CD4-positive, alpha-beta memory T cell (primary cell): ENCODE results near the gene LRRC18. TPM values are rescaled to one million over a fixed set of nuclear protein-coding genes. Genes with fewer than 3 reads are reported as not detected.

ENCODE experiments used
- CTCF ChIA-PET: fragments of 350-600 bp; sonication (Branson Sonifier 250); formaldehyde crosslinking; loops from one replicate; lab custom pipeline; 2021; ENCODE audit warnings: inconsistent platforms; ENCODE audit not compliant: partially characterized antibody; lab: Charles Lee
- POLR2A ChIA-PET: fragments of 350-600 bp; sonication (Branson Sonifier 250); formaldehyde crosslinking; loops from one replicate; lab custom pipeline; 2021; ENCODE audit not compliant: partially characterized antibody; lab: Charles Lee
- DNase-seq, 5 donors: peaks; one replicate each; pipeline versions ENCODE4 v3.0.0 to v3.0.0-alpha.2; 2020 to 2022; ENCODE audit warnings: mixed read lengths in 1 of 5
- H3K27ac ChIP-seq: one replicate; pipeline ENCODE4 v1.7.0; 2013; ENCODE audit warnings: low read depth, low read length
- H3K27me3 ChIP-seq: 2 replicates; pipeline ENCODE4 v1.7.0; 2013; ENCODE audit warnings: mild to moderate bottlenecking, low read length, moderate library complexity; ENCODE audit not compliant: insufficient read depth
- H3K36me3 ChIP-seq: 2 replicates; pipeline ENCODE4 v1.7.0; 2013; ENCODE audit warnings: mild to moderate bottlenecking, low read length, moderate library complexity; ENCODE audit not compliant: insufficient read depth
- H3K4me1 ChIP-seq: 2 replicates; pipeline ENCODE4 v1.7.0; 2013; ENCODE audit warnings: mild to moderate bottlenecking, low read length, moderate library complexity; ENCODE audit not compliant: insufficient read depth
- H3K4me3 ChIP-seq, 2 donors: one replicate each; pipeline ENCODE4 v1.7.0; 2013; ENCODE audit warnings: low read length in 2 of 2, mild to moderate bottlenecking in 1 of 2
- H3K9me3 ChIP-seq, 2 donors: one replicate each; pipeline ENCODE4 v1.7.0; 2013; ENCODE audit warnings: low read length in 2 of 2, control low read depth in 1 of 2; ENCODE audit not compliant: control insufficient read depth in 1 of 2
- H3K27ac Mint-ChIP-seq, 7 donors: one replicate each; pipeline ENCODE4 v1.8.0; 2020 to 2021; ENCODE audit warnings: mixed read lengths in 7 of 7, mild to moderate bottlenecking in 6 of 7, inconsistent platforms in 3 of 7, moderate library complexity in 3 of 7
- H3K27me3 Mint-ChIP-seq, 2 donors: one replicate each; pipeline ENCODE4 v1.8.0; 2020 to 2021; ENCODE audit warnings: mixed read lengths in 2 of 2
- H3K36me3 Mint-ChIP-seq, 2 donors: one replicate each; pipeline ENCODE4 v1.8.0; 2020 to 2021; ENCODE audit warnings: mixed read lengths in 2 of 2, inconsistent platforms in 1 of 2, mild to moderate bottlenecking in 1 of 2
- H3K4me1 Mint-ChIP-seq, 4 donors: one replicate each; pipeline ENCODE4 v1.8.0; 2020 to 2021; ENCODE audit warnings: mixed read lengths in 4 of 4, mild to moderate bottlenecking in 1 of 4
- H3K4me3 Mint-ChIP-seq, 8 donors: one replicate each; pipeline ENCODE4 v1.8.0; 2020 to 2021; ENCODE audit warnings: mixed read lengths in 8 of 8, mild to moderate bottlenecking in 7 of 8, moderate library complexity in 6 of 8, inconsistent platforms in 3 of 8
- H3K9me3 Mint-ChIP-seq, 8 donors: one replicate each; pipeline ENCODE4 v1.8.0; 2020 to 2021; ENCODE audit warnings: mixed read lengths in 8 of 8, mild to moderate bottlenecking in 5 of 8, inconsistent platforms in 3 of 8, moderate library complexity in 1 of 8
- intact Hi-C: fragments of 100-400 bp; cut with micrococcal nuclease; formaldehyde crosslinking; loops from one replicate; pipeline ENCODE4 v1.15.1; 2023
- polyA plus RNA-seq, 2 donors: library from polyadenylated mRNA; unstranded; fragments of 300-500 nt; fragmentation: Illumina TruSeq; gene quantifications; one replicate each; pipeline ENCODE4 v1.2.3, GENCODE V29; 2021
- total RNA-seq, 2 experiments: library from RNA; stranded (reverse); gene quantifications; one replicate each; pipeline ENCODE4 v1.2.3, GENCODE V29; 2021

The LRRC18 gene
- total and polyA plus RNA-seq, 4 experiments from 2014 or later = not detected

DNA sequence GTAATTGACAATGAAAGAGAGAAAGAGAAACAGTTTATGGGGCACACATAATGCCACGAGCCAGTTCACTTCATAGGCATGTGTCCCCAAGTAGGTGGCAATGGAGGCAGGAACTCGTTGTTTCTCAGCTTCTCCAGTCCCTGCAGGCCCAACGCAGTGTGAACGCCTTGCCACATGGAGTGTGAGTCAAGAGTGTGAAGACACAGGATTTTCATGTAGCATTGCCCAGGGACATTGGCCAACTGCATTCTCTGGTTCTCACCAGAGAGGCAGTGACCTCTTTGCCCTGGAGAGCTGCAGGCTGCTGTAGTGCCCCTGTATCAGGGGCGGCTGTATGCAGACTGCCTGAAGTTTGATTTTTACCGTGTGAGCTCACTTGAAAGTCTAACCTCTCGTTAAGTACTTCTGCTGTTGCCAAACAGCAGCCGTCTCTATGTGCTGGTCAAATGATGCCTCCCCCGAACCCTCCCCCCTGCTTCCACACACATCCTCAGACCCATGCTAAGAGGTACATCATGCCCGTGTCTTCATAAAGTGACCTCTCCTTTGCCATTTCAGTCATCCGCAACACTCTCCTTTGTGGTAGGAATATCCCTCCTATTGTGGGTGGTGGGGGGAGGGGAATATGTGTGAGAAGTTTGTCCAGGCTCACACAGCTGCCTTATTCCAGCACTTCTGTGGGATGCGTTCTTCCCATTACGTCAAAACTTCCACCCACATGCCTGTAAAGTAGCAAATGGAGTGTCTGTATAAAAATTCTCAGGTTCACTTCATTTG lies 12.7 kb downstream of the LRRC18 start:
- DNase-seq = no peak
- no peak overlapping the region for H3K27ac Mint-ChIP-seq

GRCh38 chr10:48926255-48926654 lies 13.4 kb downstream of the LRRC18 start:
- DNase-seq = no peak
- Histone ChIP-seq H3K9me3 (no peaks in the 10 kb centered on the region), H3K4me1 (no peaks in the 10 kb centered on the region), H3K4me3 (no peak overlapping the region), H3K36me3 (no peaks in the 10 kb centered on the region), H3K27me3 (no peaks in the 10 kb centered on the region), H3K27ac (no peak overlapping the region)
- CTCF ChIA-PET = no interaction called here
- H3K36me3 Mint-ChIP-seq = no peaks in the 10 kb centered on the region
- no peak overlapping the region for H3K4me3 Mint-ChIP-seq
- no peak overlapping the region for H3K27ac Mint-ChIP-seq
- no peaks in the 10 kb centered on the region for H3K9me3 Mint-ChIP-seq
- no peaks in the 10 kb centered on the region for H3K4me1 Mint-ChIP-seq
- peaks cover 1 to 10% of the 10 kb centered on the region in 2 donors for H3K27me3 Mint-ChIP-seq
- intact Hi-C loops = no loop called here
- POLR2A ChIA-PET = no interaction called here

More for the DNA sequence above, 12.7 kb downstream of the LRRC18 start:
- H3K27ac ChIP-seq = no peak overlapping the region
- no peak overlapping the region for H3K4me3 Mint-ChIP-seq
- no peaks in the 10 kb centered on the region for H3K4me1 Mint-ChIP-seq
- ChIA-PET CTCF (no interaction called here), POLR2A (no interaction called here)
- no peaks in the 10 kb centered on the region for H3K36me3 Mint-ChIP-seq
- H3K4me1 ChIP-seq = no peaks in the 10 kb centered on the region
- no peaks in the 10 kb centered on the region for H3K27me3 ChIP-seq
- intact Hi-C loops = no loop called here
- H3K27me3 Mint-ChIP-seq = peaks cover 1 to 10% of the 10 kb centered on the region in 2 donors
- H3K36me3 ChIP-seq = no peaks in the 10 kb centered on the region
- no peak overlapping the region for H3K4me3 ChIP-seq
- H3K9me3 Mint-ChIP-seq = no peaks in the 10 kb centered on the region
- no peaks in the 10 kb centered on the region for H3K9me3 ChIP-seq

DNA sequence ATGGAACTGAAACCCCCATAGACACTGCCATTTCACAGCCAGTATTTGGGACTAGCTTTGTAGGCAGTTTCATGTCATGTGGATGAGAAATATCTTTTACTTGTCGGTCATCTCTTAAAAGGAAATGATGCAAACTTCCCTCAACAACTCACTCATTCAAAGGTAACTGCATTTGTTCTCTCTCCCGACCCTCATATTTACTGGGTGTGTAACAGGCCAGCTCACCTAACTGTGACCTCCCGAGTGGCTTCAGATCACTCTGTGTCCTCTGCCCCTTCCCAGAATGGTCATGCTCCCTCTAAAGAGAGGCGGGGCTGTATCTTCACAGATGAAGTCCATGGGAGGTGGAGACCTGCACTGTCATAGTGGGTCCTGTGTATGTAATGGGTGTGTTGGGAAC lies 14.7 kb downstream of the LRRC18 start:
- no peaks in the 10 kb centered on the region for H3K9me3 Mint-ChIP-seq

DNA sequence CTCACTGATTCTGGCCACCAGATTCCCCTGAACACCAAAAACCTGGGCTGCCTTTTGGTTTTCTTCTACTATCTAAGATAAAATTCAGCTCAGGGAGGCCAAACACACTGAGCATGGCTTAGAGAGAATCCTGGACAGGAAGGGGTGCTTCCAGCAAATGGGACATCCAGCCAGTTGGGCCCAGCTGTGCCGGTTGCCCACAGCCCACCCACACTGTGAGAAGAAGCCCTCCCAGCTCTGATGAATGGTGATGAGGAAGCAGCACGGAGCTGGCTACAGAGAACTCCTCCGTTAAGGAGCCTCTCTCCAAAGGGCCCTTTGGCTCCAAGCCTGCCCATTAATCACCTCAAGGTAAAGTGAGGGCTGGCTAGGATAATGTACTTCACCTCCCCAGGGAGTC lies 15.9 kb downstream of the LRRC18 start:
- no peak for DNase-seq
- intact Hi-C loops = no loop called here
- Histone ChIP-seq H3K27ac (no peak overlapping the region), H3K36me3 (no peaks in the 10 kb centered on the region), H3K4me1 (no peaks in the 10 kb centered on the region), H3K9me3 (no peaks in the 10 kb centered on the region), H3K27me3 (no peaks in the 10 kb centered on the region), H3K4me3 (no peak overlapping the region)
- no peak overlapping the region for H3K4me3 Mint-ChIP-seq
- ChIA-PET POLR2A (no interaction called here), CTCF (no interaction called here)
- no peaks in the 10 kb centered on the region for H3K4me1 Mint-ChIP-seq
- H3K36me3 Mint-ChIP-seq = no peaks in the 10 kb centered on the region
- peaks cover 0 to 3% (median 0%) of the 10 kb centered on the region in 8 donors for H3K9me3 Mint-ChIP-seq
- peaks cover 0 to 4% of the 10 kb centered on the region in 2 donors for H3K27me3 Mint-ChIP-seq
- no peak overlapping the region for H3K27ac Mint-ChIP-seq

More for the DNA sequence above, 14.7 kb downstream of the LRRC18 start:
- no peak for DNase-seq
- POLR2A ChIA-PET = no interaction called here
- CTCF ChIA-PET = no interaction called here
- intact Hi-C loops = no loop called here
- Mint-ChIP-seq H3K4me3 (no peak overlapping the region), H3K27ac (no peak overlapping the region), H3K36me3 (no peaks in the 10 kb centered on the region), H3K4me1 (no peaks in the 10 kb centered on the region), H3K27me3 (peaks cover 1 to 6% of the 10 kb centered on the region in 2 donors)
- H3K4me1 ChIP-seq = no peaks in the 10 kb centered on the region
- no peak overlapping the region for H3K27ac ChIP-seq
- H3K9me3 ChIP-seq = no peaks in the 10 kb centered on the region
- no peaks in the 10 kb centered on the region for H3K27me3 ChIP-seq
- no peaks in the 10 kb centered on the region for H3K36me3 ChIP-seq
- no peak overlapping the region for H3K4me3 ChIP-seq

GRCh38 chr10:48913674-48914073 lies 26.0 kb downstream of the LRRC18 start:
- intact Hi-C loops = no loop called here
- H3K9me3 Mint-ChIP-seq = no peaks in the 10 kb centered on the region
- no peaks in the 10 kb centered on the region for H3K9me3 ChIP-seq
- no peaks in the 10 kb centered on the region for H3K27me3 ChIP-seq
- H3K4me3 ChIP-seq = no peak overlapping the region
- no peaks in the 10 kb centered on the region for H3K36me3 Mint-ChIP-seq
- no peak overlapping the region for H3K4me3 Mint-ChIP-seq
- H3K4me1 Mint-ChIP-seq = no peaks in the 10 kb centered on the region
- no peak for DNase-seq
- POLR2A ChIA-PET = no interaction called here
- H3K36me3 ChIP-seq = no peaks in the 10 kb centered on the region
- CTCF ChIA-PET = no interaction called here
- no peak overlapping the region for H3K27ac ChIP-seq
- H3K27me3 Mint-ChIP-seq = peaks cover 4 to 10% of the 10 kb centered on the region in 2 donors
- H3K4me1 ChIP-seq = no peaks in the 10 kb centered on the region
- H3K27ac Mint-ChIP-seq = no peak overlapping the region

DNA sequence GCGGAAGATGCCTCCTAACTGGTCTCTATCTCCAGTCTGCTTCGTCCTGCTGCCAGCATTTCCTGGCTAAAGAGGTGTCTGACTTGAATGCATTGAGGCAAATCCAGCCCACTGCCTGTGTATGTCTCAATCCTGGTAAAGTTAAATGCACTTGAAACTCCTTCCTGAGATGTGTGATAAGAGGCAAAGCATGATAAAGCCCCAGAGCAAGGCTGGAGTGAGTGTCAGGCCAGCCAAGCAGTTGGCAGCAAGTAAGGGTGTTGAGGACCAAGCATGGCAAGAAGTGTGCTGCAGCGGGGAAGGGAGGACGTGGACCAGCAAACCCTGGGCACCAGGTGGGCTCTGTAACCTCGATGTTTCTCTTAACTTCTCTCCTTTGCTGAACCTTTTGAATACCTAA lies 29.1 kb downstream of the LRRC18 start:
- POLR2A ChIA-PET = no interaction called here
- Histone ChIP-seq H3K27me3 (peaks cover 3% of the 10 kb centered on the region), H3K4me3 (no peak overlapping the region), H3K27ac (no peak overlapping the region), H3K4me1 (no peaks in the 10 kb centered on the region), H3K9me3 (no peaks in the 10 kb centered on the region), H3K36me3 (no peaks in the 10 kb centered on the region)
- H3K9me3 Mint-ChIP-seq = peaks cover 0 to 3% (median 0%) of the 10 kb centered on the region in 8 donors
- H3K27me3 Mint-ChIP-seq = peaks cover 3 to 4% of the 10 kb centered on the region in 2 donors
- no peaks in the 10 kb centered on the region for H3K36me3 Mint-ChIP-seq
- CTCF ChIA-PET = no interaction called here
- intact Hi-C loops = no loop called here
- no peak for DNase-seq
- H3K4me1 Mint-ChIP-seq = no peaks in the 10 kb centered on the region
- no peak overlapping the region for H3K27ac Mint-ChIP-seq
- H3K4me3 Mint-ChIP-seq = no peak overlapping the region

DNA sequence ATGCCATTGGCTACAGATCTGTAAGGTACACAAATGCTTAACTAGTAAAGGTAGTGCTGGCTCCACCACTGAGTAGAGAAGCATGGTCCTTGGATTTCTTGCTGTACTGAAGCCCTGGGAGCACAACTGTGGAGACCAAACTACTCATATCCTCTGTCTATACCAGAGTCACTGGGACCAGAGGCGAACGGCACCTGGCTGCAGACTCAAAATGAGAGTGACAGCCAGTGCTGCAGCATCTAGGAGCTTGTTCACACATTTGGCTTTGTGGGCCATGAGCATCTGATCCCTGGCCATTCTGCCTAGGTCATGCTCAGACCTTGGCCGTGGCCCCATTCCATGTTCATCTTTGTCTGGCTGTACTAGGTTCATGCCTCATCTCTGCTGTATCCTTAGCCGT lies 31.9 kb downstream of the LRRC18 start:
- intact Hi-C loops = no loop called here
- DNase-seq = no peak
- no peaks in the 10 kb centered on the region for H3K9me3 ChIP-seq
- no peaks in the 10 kb centered on the region for H3K36me3 ChIP-seq
- no peak overlapping the region for H3K4me3 Mint-ChIP-seq
- H3K4me3 ChIP-seq = no peak overlapping the region
- CTCF ChIA-PET = no interaction called here
- no peaks in the 10 kb centered on the region for H3K36me3 Mint-ChIP-seq
- POLR2A ChIA-PET = no interaction called here
- no peaks in the 10 kb centered on the region for H3K4me1 ChIP-seq
- H3K27ac ChIP-seq = no peak overlapping the region
- peaks cover 3% of the 10 kb centered on the region for H3K27me3 ChIP-seq
- no peak overlapping the region for H3K27ac Mint-ChIP-seq
- peaks cover 0 to 3% (median 0%) of the 10 kb centered on the region in 8 donors for H3K9me3 Mint-ChIP-seq
- peaks cover 4 to 5% of the 10 kb centered on the region in 2 donors for H3K27me3 Mint-ChIP-seq
- H3K4me1 Mint-ChIP-seq = no peaks in the 10 kb centered on the region
